GM21423 (cell line): ENCODE measurements around the gene FXYD3.
"Not testable (repeated sequence)": the region's sequence is repeated elsewhere in the genome, so short reads cannot be mapped to it uniquely, and the experiment has no call there.

Experiments
- ATAC-seq: cut with Tn5 transposase; IDR thresholded peaks from one replicate; pipeline ENCODE4 v1.9.1; 2021; ENCODE audit warnings: mild to moderate bottlenecking, moderate library complexity; ENCODE audit not compliant: unreplicated experiment

FXYD3 gene

GRCh38 chr19:35123573-35123972, 8.0 kb downstream of the FXYD3 start:
- no peak for ATAC-seq

DNA sequence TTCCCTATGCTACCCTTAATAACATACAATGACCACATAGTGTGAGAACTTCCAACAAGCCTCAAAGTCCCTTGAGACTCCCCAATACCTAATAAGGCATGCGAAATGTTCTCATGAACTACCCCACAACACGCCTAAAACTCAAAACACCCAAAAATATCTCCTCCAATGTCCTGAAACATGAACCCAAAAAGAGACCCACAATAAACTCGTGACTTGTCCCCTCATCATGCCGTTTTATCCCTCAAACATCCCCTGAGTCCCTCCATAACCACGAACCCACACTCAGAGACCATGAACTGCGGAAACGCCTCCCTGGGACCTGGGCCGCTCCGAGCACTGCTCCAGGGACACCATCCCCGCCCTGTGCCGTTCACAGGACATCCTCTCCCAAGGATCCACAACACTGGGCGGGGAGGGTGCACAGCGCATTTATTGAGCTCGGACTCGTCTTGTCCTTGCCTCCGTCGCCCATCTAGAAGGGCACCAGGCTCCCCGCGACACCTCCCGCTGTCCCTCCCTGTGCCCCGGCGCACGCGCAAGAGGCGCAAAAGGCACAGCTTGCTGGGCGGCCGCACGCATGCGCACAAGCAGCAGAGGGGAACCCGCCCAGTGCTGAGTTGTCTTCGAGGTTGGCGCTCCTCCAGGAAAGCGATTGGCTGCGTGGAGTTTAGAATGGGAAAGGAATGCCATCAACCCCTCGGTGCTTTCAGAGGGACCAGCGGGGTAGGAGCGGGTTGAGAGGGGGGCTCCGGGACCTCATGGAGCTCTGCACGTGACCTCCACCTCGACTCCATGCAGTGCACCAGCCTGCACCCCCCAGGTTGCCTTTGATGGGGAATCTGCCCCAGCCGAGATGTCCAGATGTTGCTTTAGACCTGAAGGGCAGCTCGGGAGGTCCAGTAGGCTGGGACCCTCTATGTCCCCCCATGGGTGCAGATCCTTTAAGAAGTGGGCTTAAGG, 8.8 kb downstream of the FXYD3 start:
- ATAC-seq: peak; percentile 77

- no peak for ATAC-seq
These were observed 9.7 kb downstream of the FXYD3 start for GRCh38 chr19:35125270-35125717.

GRCh38 chr19:35125749-35126623, 10.4 kb downstream of the FXYD3 start:
- ATAC-seq: no peak

GRCh38 chr19:35126624-35126959, 11.0 kb downstream of the FXYD3 start:
- ATAC-seq: no peak

DNA sequence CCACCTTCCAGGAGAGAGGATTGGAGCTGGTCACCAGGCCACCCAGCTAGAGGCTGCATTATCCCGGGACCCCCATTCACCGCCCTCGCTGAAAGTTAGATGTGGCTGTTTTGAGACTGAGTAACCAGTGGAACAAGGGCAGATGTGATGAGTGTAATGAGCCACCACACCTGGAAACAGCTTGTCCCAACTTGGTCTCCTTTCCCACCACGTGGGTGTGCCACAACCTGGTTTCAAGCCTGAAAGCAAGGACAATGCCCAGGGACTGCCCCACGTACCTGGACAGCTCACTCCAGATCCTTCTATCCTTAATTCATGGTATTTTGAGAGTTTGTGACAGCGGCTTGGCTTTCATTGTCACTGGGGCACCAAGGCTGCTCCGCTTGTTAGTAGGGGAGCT, 12.2 kb downstream of the FXYD3 start:
- ATAC-seq: no peak

DNA sequence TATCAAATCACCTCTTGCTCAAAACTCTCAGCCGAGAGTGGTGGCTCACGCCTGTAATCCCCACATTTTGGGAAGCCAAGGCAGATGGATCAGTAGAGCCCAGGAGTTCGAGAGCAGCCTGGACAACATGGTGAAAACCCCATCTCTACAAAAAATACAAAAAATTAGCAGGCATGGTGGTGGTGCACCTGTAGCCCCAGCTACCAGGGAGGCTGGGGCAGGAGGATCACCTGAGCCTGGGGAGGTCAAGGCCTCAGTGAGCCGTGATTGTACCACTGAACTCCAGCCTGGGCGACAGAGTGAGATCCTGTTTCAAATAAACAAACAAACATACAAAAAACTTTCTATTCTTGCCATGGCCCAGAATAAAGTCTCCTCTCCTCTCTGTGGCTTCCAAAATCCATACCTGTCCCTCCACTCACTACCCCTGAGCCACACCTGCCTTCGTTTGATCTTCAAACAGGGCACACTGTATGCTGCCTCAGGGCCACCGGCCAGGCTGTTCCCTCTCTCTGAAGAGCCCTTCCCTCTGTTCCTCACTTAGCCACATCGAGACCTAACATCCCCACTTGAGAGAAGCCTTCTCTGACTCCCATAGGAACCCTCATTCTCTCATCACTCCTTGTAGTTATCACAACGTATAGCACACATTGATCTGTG, 12.9 kb downstream of the FXYD3 start:
- no peak for ATAC-seq

DNA sequence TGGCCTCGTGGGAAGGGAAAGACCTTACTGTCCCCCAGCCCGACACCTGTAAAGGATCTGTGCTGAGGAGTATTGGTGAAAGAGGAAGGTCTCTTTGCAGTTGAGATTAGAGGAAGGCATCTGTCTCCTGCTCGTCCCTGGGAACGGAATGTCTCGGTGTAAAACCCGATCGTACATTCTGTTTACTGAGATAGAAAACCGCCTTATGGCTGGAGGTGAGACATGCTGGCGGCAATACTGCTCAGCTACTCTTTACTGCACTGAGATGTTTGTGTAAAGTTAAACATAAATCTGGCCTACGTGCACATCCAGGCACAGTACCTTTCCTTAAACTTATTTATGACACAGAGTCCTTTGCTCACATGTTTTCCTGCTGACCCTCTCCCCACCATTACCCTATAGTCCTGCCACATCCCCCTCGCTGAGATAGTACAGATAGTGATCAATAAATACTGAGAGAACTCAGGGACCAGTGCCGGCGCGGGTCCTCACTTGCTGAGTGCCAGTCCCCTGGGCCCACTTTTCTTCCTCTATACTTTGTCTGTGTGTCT, 14.2 kb downstream of the FXYD3 start:
- not testable (repeated sequence) for ATAC-seq

- ATAC-seq: no peak
These were observed 15.4 kb downstream of the FXYD3 start for GRCh38 chr19:35130761-35131720.

GRCh38 chr19:35132254-35132653, 16.6 kb downstream of the FXYD3 start:
- ATAC-seq: no peak

DNA sequence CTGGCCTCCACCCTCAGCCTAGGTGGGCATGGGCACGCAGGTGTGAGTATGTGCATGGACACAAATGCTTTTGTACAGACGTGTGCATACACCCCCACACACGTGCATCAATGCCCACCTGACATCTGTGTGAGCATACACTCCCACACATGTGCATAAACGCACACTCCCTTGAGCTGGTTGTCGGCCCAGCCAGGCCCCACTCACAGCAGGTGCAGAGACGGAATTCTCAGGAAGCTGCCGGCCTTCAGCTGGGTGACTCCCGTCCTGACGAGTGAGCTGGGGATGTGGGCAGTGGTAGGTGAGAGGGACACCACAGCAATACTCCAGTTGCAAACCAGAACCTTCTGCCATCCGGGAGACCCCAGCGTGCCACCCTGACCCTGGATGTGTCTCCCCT, 18.2 kb downstream of the FXYD3 start:
- ATAC-seq: no peak

DNA sequence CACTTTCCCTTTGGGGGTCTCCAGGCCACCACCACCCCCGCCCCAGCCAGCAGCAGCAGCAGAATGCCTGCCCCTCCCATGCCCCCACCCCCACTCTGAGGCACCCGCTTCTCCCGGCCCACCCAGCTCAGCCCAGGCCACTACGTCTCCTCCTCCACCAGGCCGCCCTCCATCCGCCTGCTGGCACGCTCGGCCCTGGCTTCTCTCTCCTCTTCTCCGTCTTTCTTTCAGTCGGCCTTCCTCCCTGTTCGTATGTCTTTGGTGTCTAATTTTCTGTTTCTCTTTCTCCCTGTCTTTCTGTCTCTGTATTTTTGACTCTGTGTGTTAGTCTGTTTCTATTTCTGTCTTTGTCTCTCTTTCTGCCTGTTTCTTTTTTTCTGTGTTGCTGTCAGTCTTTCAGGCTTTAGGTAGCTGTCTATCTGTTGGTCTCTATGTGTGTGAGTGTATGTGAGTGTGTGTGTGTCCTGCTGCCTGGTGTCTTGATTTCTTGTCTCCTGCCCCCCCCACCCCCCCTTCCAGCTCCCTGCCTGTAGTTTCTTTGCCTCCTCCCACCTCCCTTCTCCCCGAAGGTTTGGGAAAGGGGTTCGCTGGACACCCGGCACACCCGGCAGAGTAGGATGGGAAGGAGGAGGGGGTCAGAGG, 19.1 kb downstream of the FXYD3 start, which contains the start of gene LGI4:
Gene LGI4 (minus strand): TSS at position 459 of the 642 bp plus-strand sequence. CDS start 379 bp downstream, at position 80.
- no peak for ATAC-seq

GRCh38 chr19:35135389-35135909, 19.8 kb downstream of the FXYD3 start:
- no peak for ATAC-seq

DNA sequence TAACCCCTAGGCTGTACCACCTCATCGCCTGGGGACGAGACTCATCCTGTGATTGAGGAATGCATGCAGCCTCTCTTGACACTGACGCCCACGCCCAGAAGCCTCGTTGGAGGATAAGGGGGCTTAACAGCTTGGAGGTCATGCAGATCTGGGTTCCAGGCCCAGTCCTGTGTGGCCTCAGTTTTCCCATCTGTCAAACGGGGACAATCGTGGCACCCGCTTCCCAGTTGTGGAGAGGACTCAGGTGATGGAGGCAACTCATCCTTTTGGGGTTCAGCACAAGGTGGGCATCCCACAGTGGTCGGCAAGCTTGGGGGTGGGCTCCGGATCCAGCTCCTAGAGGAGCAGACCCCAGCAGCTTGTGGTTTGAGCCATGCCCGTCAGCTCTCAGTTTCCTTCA, 20.6 kb downstream of the FXYD3 start:
- no peak for ATAC-seq

GRCh38 chr19:35136977-35137702, 21.5 kb downstream of the FXYD3 start:
- ATAC-seq: no peak

DNA sequence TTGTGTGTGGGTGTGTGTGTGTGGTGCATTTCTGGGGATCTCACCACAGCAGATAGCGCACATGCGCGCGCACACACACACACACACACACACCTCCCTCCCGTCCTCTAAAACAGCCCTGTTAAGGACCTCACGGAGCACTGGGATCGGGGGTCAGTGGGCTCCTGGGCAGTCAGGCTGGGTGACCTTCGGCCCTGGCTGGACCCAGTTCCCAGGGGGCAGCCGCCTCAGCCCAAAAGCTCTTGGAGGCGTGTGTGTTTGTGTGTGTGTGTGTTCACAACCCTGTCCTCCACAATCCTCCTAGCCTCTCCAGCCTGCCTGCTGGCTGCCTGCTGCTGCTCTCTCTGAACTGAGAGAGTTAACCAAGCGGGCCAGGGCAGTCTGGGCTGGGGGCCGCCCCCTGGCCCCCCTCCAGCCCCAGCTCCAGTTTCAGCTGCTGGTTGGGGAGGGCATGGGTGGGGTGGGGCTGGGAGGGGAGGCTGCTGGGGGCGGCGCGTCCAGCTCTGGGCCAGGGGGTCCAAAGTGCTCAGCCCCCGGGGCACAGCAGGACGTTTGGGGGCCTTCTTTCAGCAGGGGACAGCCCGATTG, 22.8 kb downstream of the FXYD3 start, which contains the start of gene FXYD1:
Gene FXYD1 (plus strand): TSS at position 520 of the 588 bp plus-strand sequence. CDS start 1,256 bp downstream, outside the sequence.
- no peak for ATAC-seq

- no peak for ATAC-seq
These were observed 24.8 kb downstream of the FXYD3 start for GRCh38 chr19:35140207-35140961.
